Measurements from ENCODE around the gene NT5DC1.

NT5DC1 gene

GRCh38 chr6:116205281-116205680 lies 104.6 kb downstream of the NT5DC1 start:
- Histone ChIP-seq H2AFZ (ENCODE audit: low read depth, low read length) (no peak overlapping the region), H3K36me3 (ENCODE audit: insufficient read depth, low read length) (no peaks in the 10 kb centered on the region), H3K4me2 (ENCODE audit: insufficient read depth, low read length) (no peak overlapping the region), H3K79me2 (ENCODE audit: insufficient read depth, low read length) (no peaks in the 10 kb centered on the region), H3K27ac (ENCODE audit: low read length) (no peak overlapping the region), H3K9ac (ENCODE audit: low read depth, low read length) (no peak overlapping the region), H3K4me1 (ENCODE audit: insufficient read depth, low read length) (no peaks in the 10 kb centered on the region), H3K4me3 (ENCODE audit: low read depth in 1 of 2, low read length in 2 of 2) (no peak overlapping the region), H4K20me1 (ENCODE audit: insufficient read depth, low read length) (no peaks in the 10 kb centered on the region), H3K27me3 (ENCODE audit: insufficient read depth, low read length, poor library complexity) (no peaks in the 10 kb centered on the region), H3K9me3 (ENCODE audit: insufficient read depth, low read length, severe bottlenecking) (no peaks in the 10 kb centered on the region)
- TF ChIP-seq CTCF (IDR thresholded peaks at IDR 0.05; ENCODE audit: borderline replicate concordance, extremely low read depth, low read length, poor library complexity, severe bottlenecking) (no peak), EZH2 (IDR thresholded peaks at IDR 0.05; ENCODE audit: borderline replicate concordance, low read depth, low read length, severe bottlenecking) (no peak)
- ATAC-seq (ENCODE audit: insufficient read depth, low read depth) (no peak), DNase-seq (no peak)

- H3K4me3 ChIP-seq (ENCODE audit: low read depth in 1 of 2, low read length in 2 of 2): no peak overlapping the region
- no peak overlapping the region for H3K27ac ChIP-seq (ENCODE audit: low read length)
- no peak overlapping the region for H2AFZ ChIP-seq (ENCODE audit: low read depth, low read length)
- H3K4me1 ChIP-seq (ENCODE audit: insufficient read depth, low read length): no peaks in the 10 kb centered on the region
- H3K79me2 ChIP-seq (ENCODE audit: insufficient read depth, low read length): no peaks in the 10 kb centered on the region
- no peaks in the 10 kb centered on the region for H3K9me3 ChIP-seq (ENCODE audit: insufficient read depth, low read length, severe bottlenecking)
- no peaks in the 10 kb centered on the region for H4K20me1 ChIP-seq (ENCODE audit: insufficient read depth, low read length)
- no peak overlapping the region for H3K9ac ChIP-seq (ENCODE audit: low read depth, low read length)
- no peak overlapping the region for H3K4me2 ChIP-seq (ENCODE audit: insufficient read depth, low read length)
- no peak for TF ChIP-seq CTCF (IDR thresholded peaks at IDR 0.05; ENCODE audit: borderline replicate concordance, extremely low read depth, low read length, poor library complexity, severe bottlenecking)
- TF ChIP-seq EZH2 (IDR thresholded peaks at IDR 0.05; ENCODE audit: borderline replicate concordance, low read depth, low read length, severe bottlenecking): no peak
- H3K36me3 ChIP-seq (ENCODE audit: insufficient read depth, low read length): no peaks in the 10 kb centered on the region
- peaks cover 6% of the 10 kb centered on the region for H3K27me3 ChIP-seq (ENCODE audit: insufficient read depth, low read length, poor library complexity)
- DNase-seq: no peak
- ATAC-seq (ENCODE audit: insufficient read depth, low read depth): no peak
Measured at GRCh38 chr6:116206231-116206903, 105.7 kb downstream of the NT5DC1 start.

GRCh38 chr6:116208056-116208785 lies 107.6 kb downstream of the NT5DC1 start:
- no peaks in the 10 kb centered on the region for H3K9me3 ChIP-seq (ENCODE audit: insufficient read depth, low read length, severe bottlenecking)
- H3K4me2 ChIP-seq (ENCODE audit: insufficient read depth, low read length): no peak overlapping the region
- H3K4me1 ChIP-seq (ENCODE audit: insufficient read depth, low read length): no peaks in the 10 kb centered on the region
- H4K20me1 ChIP-seq (ENCODE audit: insufficient read depth, low read length): no peaks in the 10 kb centered on the region
- TF ChIP-seq CTCF (IDR thresholded peaks at IDR 0.05; ENCODE audit: borderline replicate concordance, extremely low read depth, low read length, poor library complexity, severe bottlenecking) (no peak), EZH2 (IDR thresholded peaks at IDR 0.05; ENCODE audit: borderline replicate concordance, low read depth, low read length, severe bottlenecking) (no peak)
- no peak for ATAC-seq (ENCODE audit: insufficient read depth, low read depth)
- no peak for DNase-seq
- no peaks in the 10 kb centered on the region for H3K36me3 ChIP-seq (ENCODE audit: insufficient read depth, low read length)
- no peak overlapping the region for H3K27ac ChIP-seq (ENCODE audit: low read length)
- H3K79me2 ChIP-seq (ENCODE audit: insufficient read depth, low read length): no peaks in the 10 kb centered on the region
- H3K9ac ChIP-seq (ENCODE audit: low read depth, low read length): no peak overlapping the region
- H3K4me3 ChIP-seq (ENCODE audit: low read depth in 1 of 2, low read length in 2 of 2): no peak overlapping the region
- H2AFZ ChIP-seq (ENCODE audit: low read depth, low read length): no peak overlapping the region
- peaks cover 8% of the 10 kb centered on the region for H3K27me3 ChIP-seq (ENCODE audit: insufficient read depth, low read length, poor library complexity)
